ENCODE measurements around the gene RHOT1.
"Not testable (repeated sequence)": the region's sequence is repeated elsewhere in the genome, so short reads cannot be mapped to it uniquely, and the experiment has no call there.

RHOT1 gene

DNA sequence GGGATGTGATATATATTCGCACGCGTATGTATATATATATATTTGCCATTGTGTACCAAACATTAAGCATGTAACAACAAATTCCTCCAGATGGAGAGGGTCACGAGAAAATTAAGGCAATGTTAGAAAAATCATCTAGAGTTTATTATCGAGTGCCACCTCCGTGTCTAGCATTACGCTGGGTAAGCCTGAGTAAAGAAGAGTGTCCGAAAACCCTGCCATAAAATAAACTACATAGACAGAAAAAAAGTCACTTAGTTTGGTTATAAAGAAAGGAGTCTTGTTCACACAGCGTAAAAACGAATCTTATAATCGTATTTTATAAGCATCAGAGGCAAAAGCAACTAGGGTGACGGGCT, 644 bp upstream of the RHOT1 start:
- Histone ChIP-seq H3K27ac (replicated peaks) (peak overlapping the region; percentile 90), H3K27me3 (ENCODE audit: insufficient read depth, poor library complexity, severe bottlenecking) (no peaks in the 10 kb centered on the region), H3K4me3 (replicated peaks; ENCODE audit: insufficient read depth, low read length) (peak overlapping the region; percentile 98)
- no peak for DNase-seq (ENCODE audit: low read depth in 1 of 2, low spot score in 1 of 2)
- TF ChIP-seq, protein P1, sequence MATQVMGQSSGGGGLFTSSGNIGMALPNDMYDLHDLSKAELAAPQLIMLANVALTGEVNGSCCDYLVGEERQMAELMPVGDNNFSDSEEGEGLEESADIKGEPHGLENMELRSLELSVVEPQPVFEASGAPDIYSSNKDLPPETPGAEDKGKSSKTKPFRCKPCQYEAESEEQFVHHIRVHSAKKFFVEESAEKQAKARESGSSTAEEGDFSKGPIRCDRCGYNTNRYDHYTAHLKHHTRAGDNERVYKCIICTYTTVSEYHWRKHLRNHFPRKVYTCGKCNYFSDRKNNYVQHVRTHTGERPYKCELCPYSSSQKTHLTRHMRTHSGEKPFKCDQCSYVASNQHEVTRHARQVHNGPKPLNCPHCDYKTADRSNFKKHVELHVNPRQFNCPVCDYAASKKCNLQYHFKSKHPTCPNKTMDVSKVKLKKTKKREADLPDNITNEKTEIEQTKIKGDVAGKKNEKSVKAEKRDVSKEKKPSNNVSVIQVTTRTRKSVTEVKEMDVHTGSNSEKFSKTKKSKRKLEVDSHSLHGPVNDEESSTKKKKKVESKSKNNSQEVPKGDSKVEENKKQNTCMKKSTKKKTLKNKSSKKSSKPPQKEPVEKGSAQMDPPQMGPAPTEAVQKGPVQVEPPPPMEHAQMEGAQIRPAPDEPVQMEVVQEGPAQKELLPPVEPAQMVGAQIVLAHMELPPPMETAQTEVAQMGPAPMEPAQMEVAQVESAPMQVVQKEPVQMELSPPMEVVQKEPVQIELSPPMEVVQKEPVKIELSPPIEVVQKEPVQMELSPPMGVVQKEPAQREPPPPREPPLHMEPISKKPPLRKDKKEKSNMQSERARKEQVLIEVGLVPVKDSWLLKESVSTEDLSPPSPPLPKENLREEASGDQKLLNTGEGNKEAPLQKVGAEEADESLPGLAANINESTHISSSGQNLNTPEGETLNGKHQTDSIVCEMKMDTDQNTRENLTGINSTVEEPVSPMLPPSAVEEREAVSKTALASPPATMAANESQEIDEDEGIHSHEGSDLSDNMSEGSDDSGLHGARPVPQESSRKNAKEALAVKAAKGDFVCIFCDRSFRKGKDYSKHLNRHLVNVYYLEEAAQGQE (IDR thresholded peaks at IDR 0.05; ENCODE audit: insufficient replicate concordance, low read depth), result no peak
- TF ChIP-seq SPI1 (IDR thresholded peaks at IDR 0.05; ENCODE audit: borderline replicate concordance, low read depth) (no peak), POLR2AphosphoS5 (IDR thresholded peaks at IDR 0.05; ENCODE audit: low read depth) (no peak), GABPA (IDR thresholded peaks at IDR 0.05; ENCODE audit: low read depth) (no peak), CTCF (IDR thresholded peaks at IDR 0.05; ENCODE audit: insufficient read depth, low read length) (no peak)

GRCh38 chr17:32142857-32143526, 690 bp downstream of the RHOT1 start:
- DNase-seq (ENCODE audit: low read depth in 1 of 2, low spot score in 1 of 2), result peak; percentile 61 to 72
- no peak for TF ChIP-seq CTCF (IDR thresholded peaks at IDR 0.05; ENCODE audit: insufficient read depth, low read length)
- no peak for TF ChIP-seq GABPA (IDR thresholded peaks at IDR 0.05; ENCODE audit: low read depth)
- TF ChIP-seq, protein P1 (IDR thresholded peaks at IDR 0.05; ENCODE audit: insufficient replicate concordance, low read depth), result no peak
- TF ChIP-seq SPI1 (IDR thresholded peaks at IDR 0.05; ENCODE audit: borderline replicate concordance, low read depth), result no peak
- no peak for TF ChIP-seq POLR2AphosphoS5 (IDR thresholded peaks at IDR 0.05; ENCODE audit: low read depth)
- no peaks in the 10 kb centered on the region for H3K27me3 ChIP-seq (ENCODE audit: insufficient read depth, poor library complexity, severe bottlenecking)
- peak overlapping the region; percentile 98 for H3K4me3 ChIP-seq (replicated peaks; ENCODE audit: insufficient read depth, low read length)
- H3K27ac ChIP-seq (replicated peaks), result peak overlapping the region; percentile 90

GRCh38 chr17:32143527-32143870, 1.2 kb downstream of the RHOT1 start:
- H3K4me3 ChIP-seq (replicated peaks; ENCODE audit: insufficient read depth, low read length), result peak overlapping the region; percentile 98
- H3K27ac ChIP-seq (replicated peaks), result peak overlapping the region; percentile 90
- no peaks in the 10 kb centered on the region for H3K27me3 ChIP-seq (ENCODE audit: insufficient read depth, poor library complexity, severe bottlenecking)
- DNase-seq (ENCODE audit: low read depth in 1 of 2, low spot score in 1 of 2), result peak in 1 of 2 experiments; percentile 61
- TF ChIP-seq CTCF (IDR thresholded peaks at IDR 0.05; ENCODE audit: insufficient read depth, low read length), result no peak
- no peak for TF ChIP-seq POLR2AphosphoS5 (IDR thresholded peaks at IDR 0.05; ENCODE audit: low read depth)

GRCh38 chr17:32144442-32144841, 2.1 kb downstream of the RHOT1 start:
- DNase-seq (ENCODE audit: low read depth in 1 of 2, low spot score in 1 of 2); H3K27me3 ChIP-seq (ENCODE audit: insufficient read depth, poor library complexity, severe bottlenecking); H3K4me3 ChIP-seq (replicated peaks; ENCODE audit: insufficient read depth, low read length): not testable (repeated sequence)
- H3K27ac ChIP-seq (replicated peaks), result peak overlapping the region; percentile 90
